Peyer's patch (tissue), 4 donors: Measurements from ENCODE around the gene ZNF513. TPM values are rescaled to one million over a fixed set of nuclear protein-coding genes. Genes with fewer than 3 reads are reported as not detected.

Experiments
- DNase-seq, 3 donors: peaks; one replicate each; pipeline ENCODE4 v3.0.0-alpha.2; 2017 to 2019
- H3K27ac ChIP-seq, 4 donors: fragments of 200-600 bp; sonication (generic); one replicate each; pipeline ENCODE4 v1.5.1; 2016 to 2019
- H3K27me3 ChIP-seq, 2 donors: fragments of 200-600 bp; sonication (generic); one replicate each; pipeline ENCODE4 v1.5.1; 2019
- H3K36me3 ChIP-seq, 3 donors: fragments of 200-600 bp; sonication (generic); one replicate each; pipeline ENCODE4 v1.5.1; 2016 to 2019
- H3K4me1 ChIP-seq, 4 donors: fragments of 200-600 bp; sonication (generic); one replicate each; pipeline ENCODE4 v1.5.1; 2016 to 2019
- H3K4me3 ChIP-seq, 4 donors: fragments of 200-600 bp; sonication (generic); 1 replicate in 3 of 4; 2 replicates in 1 of 4; pipeline ENCODE4 v1.5.1; 2016 to 2019; ENCODE audit warnings: mild to moderate bottlenecking in 1 of 4
- H3K9me3 ChIP-seq, 4 donors: fragments of 200-600 bp; sonication (generic); one replicate each; pipeline ENCODE4 v1.5.1; 2016 to 2019; ENCODE audit warnings: mild to moderate bottlenecking in 1 of 4
- CTCF ChIP-seq, 6 experiments: fragments of 450-650 bp in 4 of 6; fragments of 200-600 bp in 2 of 6; sonication (generic) in 1 of 6; IDR thresholded peaks; one replicate each; pipeline ENCODE4 v1.5.1; 2017 to 2019; ENCODE audit warnings: antibody characterized with exemption in 6 of 6, mild to moderate bottlenecking in 3 of 6, moderate library complexity in 1 of 6
- POLR2A ChIP-seq, 2 donors: fragments of 450-650 bp; IDR thresholded peaks; one replicate each; pipeline ENCODE4 v1.5.1; 2017; ENCODE audit warnings: antibody characterized with exemption in 2 of 2, mild to moderate bottlenecking in 2 of 2, moderate library complexity in 2 of 2
- total RNA-seq, 4 donors: library from RNA; depleted of rRNA; stranded (reverse); fragments of >200 nt; gene quantifications; one replicate each; pipeline ENCODE4 v1.1.0, GENCODE V29; 2016

The ZNF513 gene
- total RNA-seq, 4 donors from 2014 or later: 15.7 to 31.1 (median 24.7) TPM

DNA sequence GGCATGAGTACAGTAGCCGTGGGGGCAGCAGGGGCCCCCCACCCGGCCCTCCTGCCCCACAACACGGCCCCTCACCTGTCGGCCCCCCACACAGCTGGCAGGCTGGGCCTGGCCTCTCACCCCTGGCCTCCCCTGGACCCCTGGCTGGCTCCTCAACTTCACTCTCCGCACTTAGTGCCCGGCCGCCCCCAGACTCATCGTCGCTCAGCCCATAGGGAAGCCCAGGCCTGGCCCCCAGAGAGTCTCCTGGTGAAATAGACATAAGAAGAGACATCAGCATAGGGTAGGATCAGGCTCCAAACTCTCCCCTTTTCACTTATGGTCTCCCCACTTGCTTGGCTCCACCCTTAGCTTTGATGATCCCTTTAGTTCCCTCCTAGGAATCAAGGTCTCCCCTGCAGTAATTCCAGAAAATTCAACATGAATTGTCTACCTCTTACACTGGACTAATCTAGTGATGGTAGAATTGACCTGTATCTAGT, 1.7 kb downstream of the ZNF513 start:
- TF ChIP-seq POLR2A (IDR thresholded peaks at IDR 0.05): no peak
- TF ChIP-seq CTCF (IDR thresholded peaks at IDR 0.05): no peak
- Histone ChIP-seq H3K4me3 (no peak overlapping the region), H3K27me3 (no peaks in the 10 kb centered on the region), H3K27ac (no peak overlapping the region), H3K4me1 (peaks cover 0 to 25% (median 0%) of the 10 kb centered on the region in 4 donors), H3K36me3 (peaks cover 0 to 71% (median 0%) of the 10 kb centered on the region in 3 donors), H3K9me3 (no peaks in the 10 kb centered on the region)
- DNase-seq: no peak

DNA sequence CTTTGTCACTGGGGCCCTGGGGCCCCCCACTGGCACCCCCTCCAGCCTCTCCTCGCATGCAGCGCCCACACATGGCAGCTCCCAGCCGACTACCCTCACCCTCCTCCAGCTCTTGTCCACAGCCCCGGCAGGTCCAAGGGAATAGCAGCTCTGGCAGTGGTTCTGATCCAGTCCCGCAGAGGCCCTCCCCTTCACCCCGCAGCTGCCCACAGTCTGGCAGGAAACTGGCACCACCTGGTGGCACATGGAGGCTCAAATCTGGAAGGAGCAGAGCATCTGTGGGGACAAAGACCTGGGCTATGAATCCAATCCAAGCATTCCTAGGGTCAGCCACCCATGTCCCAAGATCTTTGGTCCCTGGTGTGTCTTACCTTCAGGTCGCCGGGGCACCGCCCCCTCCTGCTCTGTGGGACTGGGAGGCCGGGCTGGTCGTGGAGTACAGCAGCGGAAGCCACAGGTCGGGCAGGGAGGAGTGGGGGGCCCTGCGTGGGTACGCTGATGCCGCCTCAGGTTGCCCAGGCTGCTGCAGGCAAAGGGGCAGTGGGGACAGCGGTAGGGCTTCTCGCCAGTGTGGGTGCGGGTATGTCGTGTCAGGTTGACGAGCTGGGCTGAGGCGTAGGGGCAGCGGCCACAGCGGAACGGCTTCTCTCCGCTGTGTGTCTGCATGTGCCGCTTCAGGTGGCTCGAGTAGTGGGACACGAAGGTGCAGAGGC, 2.3 kb downstream of the ZNF513 start:
- DNase-seq: peak in 1 of 3 donors; percentile 54
- Histone ChIP-seq H3K9me3 (no peaks in the 10 kb centered on the region), H3K4me3 (no peak overlapping the region), H3K4me1 (peaks cover 0 to 25% (median 0%) of the 10 kb centered on the region in 4 donors), H3K27me3 (no peaks in the 10 kb centered on the region), H3K36me3 (peaks cover 0 to 71% (median 0%) of the 10 kb centered on the region in 3 donors), H3K27ac (no peak overlapping the region)
- no peak for TF ChIP-seq CTCF (IDR thresholded peaks at IDR 0.05)
- no peak for TF ChIP-seq POLR2A (IDR thresholded peaks at IDR 0.05)

- no peaks in the 10 kb centered on the region for H3K27me3 ChIP-seq
- no peak overlapping the region for H3K27ac ChIP-seq
- no peaks in the 10 kb centered on the region for H3K9me3 ChIP-seq
- peaks cover 0 to 72% (median 0%) of the 10 kb centered on the region in 3 donors for H3K36me3 ChIP-seq
- peak in 1 of 3 donors; percentile 49 for DNase-seq
- H3K4me3 ChIP-seq: no peak overlapping the region
- TF ChIP-seq CTCF (IDR thresholded peaks at IDR 0.05): no peak
- no peak for TF ChIP-seq POLR2A (IDR thresholded peaks at IDR 0.05)
- peaks cover 0 to 25% (median 0%) of the 10 kb centered on the region in 4 donors for H3K4me1 ChIP-seq
Measured at GRCh38 chr2:27377618-27378095, 2.9 kb downstream of the ZNF513 start.

GRCh38 chr2:27376866-27377617, 3.5 kb downstream of the ZNF513 start:
- H3K27me3 ChIP-seq: no peaks in the 10 kb centered on the region
- peaks cover 0 to 32% (median 2%) of the 10 kb centered on the region in 4 donors for H3K4me1 ChIP-seq
- H3K27ac ChIP-seq: no peak overlapping the region
- H3K4me3 ChIP-seq: no peak overlapping the region
- no peaks in the 10 kb centered on the region for H3K9me3 ChIP-seq
- H3K36me3 ChIP-seq: peaks cover 0 to 67% (median 0%) of the 10 kb centered on the region in 3 donors
- DNase-seq: no peak
- no peak for TF ChIP-seq CTCF (IDR thresholded peaks at IDR 0.05)

DNA sequence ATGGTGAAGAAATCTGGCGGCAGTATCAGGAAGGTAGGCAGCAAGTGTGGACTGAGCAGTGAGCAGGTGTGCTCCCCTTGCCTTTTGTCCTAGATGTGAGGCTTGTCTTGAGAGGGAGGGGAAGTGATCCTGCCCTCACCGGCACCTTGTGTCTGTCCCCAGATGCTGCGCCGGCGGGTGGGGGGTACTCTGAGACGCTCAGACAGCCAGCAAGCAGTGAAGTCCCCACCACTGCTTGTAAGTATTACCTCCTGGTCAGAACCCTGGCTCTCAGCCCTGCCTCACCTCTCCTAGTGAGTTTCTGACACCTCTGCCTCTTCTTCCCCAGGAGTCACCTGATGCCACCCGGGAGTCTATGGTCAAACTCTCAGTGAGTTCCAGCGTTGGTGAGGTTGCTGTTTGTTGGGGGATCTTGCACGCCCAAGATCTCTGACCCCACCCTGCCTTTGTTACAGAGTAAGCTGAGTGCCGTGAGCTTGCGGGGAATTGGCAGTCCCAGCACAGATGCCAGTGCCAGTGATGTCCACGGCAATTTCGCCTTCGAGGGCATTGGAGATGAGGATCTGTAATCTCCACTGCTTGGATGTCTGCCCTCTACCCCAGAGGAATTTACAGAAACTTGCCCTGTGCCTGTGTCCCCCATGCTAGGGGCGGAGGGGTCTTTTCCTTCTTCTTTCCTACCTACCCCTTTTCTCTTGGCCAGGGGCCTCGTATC, 4.2 kb downstream of the ZNF513 start:
- no peaks in the 10 kb centered on the region for H3K9me3 ChIP-seq
- TF ChIP-seq CTCF (IDR thresholded peaks at IDR 0.05) (no peak), POLR2A (IDR thresholded peaks at IDR 0.05) (no peak)
- DNase-seq: no peak
- peaks cover 0 to 38% (median 6%) of the 10 kb centered on the region in 4 donors for H3K4me1 ChIP-seq
- no peaks in the 10 kb centered on the region for H3K27me3 ChIP-seq
- no peak overlapping the region for H3K27ac ChIP-seq
- peaks cover 0 to 61% (median 0%) of the 10 kb centered on the region in 3 donors for H3K36me3 ChIP-seq
- no peak overlapping the region for H3K4me3 ChIP-seq
